Stimulated activated CD4-positive, alpha-beta T cell treated with anti-CD3 and anti-CD28 coated beads, Interleukin-2, amount 100 ng/mL, for 4 hours (primary cell): ENCODE data around the gene CCDC183.
"Not testable (repeated sequence)": the region's sequence is repeated elsewhere in the genome, so short reads cannot be mapped to it uniquely, and the experiment has no call there.

Source experiments
- DNase-seq: peaks from one replicate; pipeline ENCODE4 v3.0.0-alpha.2; 2020; ENCODE audit warnings: low read depth

The CCDC183 gene

GRCh38 chr9:136825295-136826187, 29.4 kb downstream of the CCDC183 start:
- DNase-seq, result no peak

- DNase-seq, result no peak
These were observed 30.0 kb downstream of the CCDC183 start for GRCh38 chr9:136826188-136826541.

- DNase-seq, result no peak
These were observed 30.8 kb downstream of the CCDC183 start for GRCh38 chr9:136826703-136827582.

GRCh38 chr9:136827794-136828473, 31.8 kb downstream of the CCDC183 start:
- no peak for DNase-seq

- no peak for DNase-seq
These were observed 32.5 kb downstream of the CCDC183 start for GRCh38 chr9:136828474-136829140.

GRCh38 chr9:136829412-136829811, 33.3 kb downstream of the CCDC183 start:
- no peak for DNase-seq

GRCh38 chr9:136829981-136830885, 34.1 kb downstream of the CCDC183 start:
- DNase-seq, result no peak

- no peak for DNase-seq
These were observed 35.0 kb downstream of the CCDC183 start for GRCh38 chr9:136831002-136831719.

GRCh38 chr9:136831720-136832104, 35.6 kb downstream of the CCDC183 start:
- DNase-seq, result no peak

GRCh38 chr9:136832581-136832980, 36.4 kb downstream of the CCDC183 start:
- DNase-seq, result no peak

GRCh38 chr9:136833381-136834048, 37.4 kb downstream of the CCDC183 start:
- not testable (repeated sequence) for DNase-seq

- no peak for DNase-seq
These were observed 39.2 kb downstream of the CCDC183 start for GRCh38 chr9:136835162-136835931.

GRCh38 chr9:136835932-136836904, 40.1 kb downstream of the CCDC183 start:
- no peak for DNase-seq

- no peak for DNase-seq
These were observed 41.2 kb downstream of the CCDC183 start for GRCh38 chr9:136837146-136837855.

GRCh38 chr9:136837856-136838277, 41.7 kb downstream of the CCDC183 start:
- DNase-seq, result not testable (repeated sequence)

GRCh38 chr9:136838314-136839228, 42.4 kb downstream of the CCDC183 start:
- DNase-seq, result no peak
